Fibroblast of skin of scalp (primary cell): ENCODE data around the gene MDM1. TPM values are rescaled to one million over a fixed set of nuclear protein-coding genes. Genes with fewer than 3 reads are reported as not detected.
A peak's percentile ranks its signal among the peaks of the same experiment; 100 is the strongest.

Source experiments
- DNase-seq: peaks from one replicate; pipeline ENCODE4 v3.0.0-alpha.2; 2013
- polyA plus RNA-seq, 2 experiments: library from polyadenylated mRNA; unstranded; fragments of 120-200 nt; gene quantifications; one replicate each; pipeline ENCODE4 v1.2.1, GENCODE V29; 2013; ENCODE audit not compliant: insufficient read length in 2 of 2

Gene MDM1, protein sequence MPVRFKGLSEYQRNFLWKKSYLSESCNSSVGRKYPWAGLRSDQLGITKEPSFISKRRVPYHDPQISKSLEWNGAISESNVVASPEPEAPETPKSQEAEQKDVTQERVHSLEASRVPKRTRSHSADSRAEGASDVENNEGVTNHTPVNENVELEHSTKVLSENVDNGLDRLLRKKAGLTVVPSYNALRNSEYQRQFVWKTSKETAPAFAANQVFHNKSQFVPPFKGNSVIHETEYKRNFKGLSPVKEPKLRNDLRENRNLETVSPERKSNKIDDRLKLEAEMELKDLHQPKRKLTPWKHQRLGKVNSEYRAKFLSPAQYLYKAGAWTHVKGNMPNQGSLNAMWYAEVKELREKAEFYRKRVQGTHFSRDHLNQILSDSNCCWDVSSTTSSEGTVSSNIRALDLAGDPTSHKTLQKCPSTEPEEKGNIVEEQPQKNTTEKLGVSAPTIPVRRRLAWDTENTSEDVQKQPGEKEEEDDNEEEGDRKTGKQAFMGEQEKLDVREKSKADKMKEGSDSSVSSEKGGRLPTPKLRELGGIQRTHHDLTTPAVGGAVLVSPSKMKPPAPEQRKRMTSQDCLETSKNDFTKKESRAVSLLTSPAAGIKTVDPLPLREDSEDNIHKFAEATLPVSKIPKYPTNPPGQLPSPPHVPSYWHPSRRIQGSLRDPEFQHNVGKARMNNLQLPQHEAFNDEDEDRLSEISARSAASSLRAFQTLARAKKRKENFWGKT
- polyA plus RNA-seq (2013, experiment 1 of 2; ENCODE audit: insufficient read length) = 12.3 TPM
- polyA plus RNA-seq (2013, experiment 2 of 2; ENCODE audit: insufficient read length) = 14.9 TPM

DNA sequence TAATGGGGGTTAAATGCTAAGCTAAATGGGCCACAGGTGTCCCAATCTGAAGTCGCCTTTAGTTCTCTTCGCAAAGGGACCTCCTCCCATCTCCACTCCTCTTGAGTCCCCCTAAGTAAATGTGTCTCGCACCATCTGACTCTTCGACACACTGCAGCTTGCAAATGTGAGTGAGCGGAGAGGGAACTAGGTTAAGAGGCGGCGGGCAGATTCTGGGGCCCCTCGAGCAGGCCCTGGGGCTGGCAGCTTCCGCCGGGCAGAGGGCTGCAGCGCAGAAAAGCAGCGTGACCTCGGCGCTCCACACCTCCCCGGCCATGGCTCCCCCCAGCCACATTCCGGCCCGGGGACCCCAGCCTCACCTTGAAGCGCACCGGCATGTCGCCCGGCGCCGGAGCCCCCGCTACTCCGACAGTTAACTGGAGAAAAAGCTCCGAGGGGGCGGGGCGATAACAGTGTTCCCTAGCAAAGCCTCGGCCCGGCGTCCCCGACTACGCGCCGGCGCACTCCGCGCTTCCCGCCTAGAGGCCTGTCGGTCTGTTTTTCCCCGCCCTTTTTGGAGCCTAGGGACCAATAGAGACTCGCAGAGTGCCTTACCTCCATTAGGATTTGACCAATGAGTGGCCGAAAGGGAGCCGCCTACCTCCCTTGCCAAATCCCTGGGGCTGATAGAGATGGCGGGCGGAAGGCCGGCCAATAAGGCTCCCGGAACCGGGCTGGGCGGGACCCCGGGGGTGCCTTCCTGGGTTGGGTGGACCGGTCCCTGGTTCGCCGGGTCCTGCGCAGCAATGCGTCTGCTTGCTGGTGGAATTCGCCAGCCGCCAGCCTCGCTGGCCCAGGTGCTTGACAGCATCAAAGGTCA lies at the start of gene MDM1:
MDM1 (minus strand) TSS at position 494 of the 859 bp plus-strand sequence; CDS start at position 377, 117 bp downstream.
- peak; percentile 99 for DNase-seq

DNA sequence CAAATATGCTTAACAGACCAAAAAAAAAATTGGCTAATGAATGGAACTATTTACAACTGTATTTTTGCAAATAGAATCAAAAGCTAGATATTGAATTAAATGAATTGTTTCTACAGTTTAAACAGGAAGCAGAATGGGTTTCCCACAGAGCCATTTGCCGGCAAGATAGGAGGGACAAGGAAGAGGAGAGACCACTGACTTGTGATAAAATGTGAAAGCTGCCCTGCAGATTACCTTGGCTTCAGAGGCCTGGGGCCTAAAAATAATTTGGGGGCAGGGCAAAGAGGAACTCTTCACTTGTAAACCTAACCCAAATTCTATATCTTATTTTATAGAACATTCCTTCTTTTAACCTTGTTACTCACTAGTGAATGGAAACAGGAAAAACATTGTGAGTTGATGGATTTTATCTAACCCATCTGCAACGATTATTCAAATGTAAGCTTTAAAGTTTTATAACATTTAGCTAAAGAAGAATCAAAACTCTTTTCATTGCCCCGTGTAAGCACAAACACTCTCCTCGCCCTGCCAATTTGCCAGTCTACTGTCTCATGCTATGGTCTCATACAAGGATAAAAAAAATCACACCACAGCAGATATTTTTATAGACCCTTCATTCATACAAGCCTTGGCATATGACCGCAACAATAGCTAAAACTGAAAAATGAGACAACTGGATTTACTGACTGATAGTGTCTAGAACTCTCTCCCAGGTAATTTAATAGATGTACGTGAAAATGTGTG lies 49.5 kb upstream of the MDM1 start:
- DNase-seq = no peak

DNA sequence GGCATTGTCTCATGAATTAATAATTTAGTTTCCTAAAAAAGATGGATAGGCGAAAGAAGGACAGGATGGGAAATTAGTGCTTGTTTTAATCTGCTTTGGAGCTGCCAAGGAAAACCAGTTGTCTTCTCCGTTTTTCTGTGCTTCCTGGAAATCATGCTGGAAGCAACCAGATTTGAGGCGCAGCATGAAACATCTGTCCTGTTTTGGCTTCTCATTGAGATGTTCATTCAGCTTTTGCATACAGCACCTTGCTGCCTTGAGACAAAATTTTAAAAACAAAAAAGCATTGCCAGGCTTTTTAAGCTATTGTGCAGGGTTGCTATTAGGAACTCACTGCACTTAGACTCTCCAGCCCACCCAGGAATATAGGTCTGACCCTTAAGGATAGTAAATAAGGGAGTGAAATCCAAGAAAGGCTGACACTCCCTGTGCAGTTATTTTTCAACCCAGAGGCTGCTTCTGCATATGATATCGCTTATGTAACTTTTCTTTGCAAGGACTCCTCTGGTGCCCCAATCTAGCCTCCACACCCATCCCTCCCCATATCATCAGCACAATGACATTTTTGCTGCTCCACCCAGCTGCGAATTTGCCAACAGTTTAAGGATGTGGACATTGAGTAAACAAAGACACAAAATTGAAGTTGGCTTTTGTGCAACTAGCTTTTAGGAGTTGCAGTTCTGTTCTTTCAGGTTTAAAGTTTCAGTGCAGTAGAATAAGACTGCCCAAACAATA lies 46.9 kb upstream of the MDM1 start:
- DNase-seq = no peak

DNA sequence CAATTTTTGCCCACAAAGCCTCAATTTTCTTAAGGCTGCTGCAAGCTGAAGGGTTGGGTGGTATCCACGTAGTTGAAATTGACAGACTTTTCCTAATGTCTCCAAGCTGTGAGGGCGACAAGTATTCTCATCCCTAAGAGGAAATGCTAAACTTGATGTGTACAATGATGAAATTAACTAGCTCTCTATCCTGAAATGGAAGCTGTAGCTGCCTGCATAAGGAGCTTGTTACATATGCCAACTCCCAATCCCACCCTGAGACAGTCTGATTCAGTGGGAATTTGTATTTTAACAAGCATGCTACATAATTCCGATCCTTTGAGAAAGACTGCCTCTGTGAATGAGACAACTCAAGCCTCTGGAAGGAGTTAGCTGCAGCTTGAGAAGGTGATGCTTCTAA lies 45.7 kb upstream of the MDM1 start:
- DNase-seq = no peak

DNA sequence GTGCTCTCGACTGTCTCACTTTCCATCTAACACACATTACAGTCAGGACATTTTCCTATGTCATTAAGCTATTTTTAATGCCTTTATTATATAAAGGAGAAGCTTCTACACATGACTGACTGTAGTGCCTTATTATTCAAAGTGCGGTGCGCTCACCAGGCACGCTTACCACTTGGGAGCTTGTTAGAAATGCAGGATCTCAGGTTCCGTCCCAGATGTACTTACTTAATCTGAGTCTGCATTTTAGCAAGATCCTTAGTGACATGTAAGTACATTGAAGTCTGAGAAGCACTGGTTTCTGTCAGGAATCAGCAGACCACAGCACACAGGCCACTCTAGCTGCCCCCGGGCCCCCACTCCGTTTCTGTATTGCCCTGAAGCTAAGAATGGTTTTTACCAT lies 44.7 kb upstream of the MDM1 start:
- DNase-seq = no peak

DNA sequence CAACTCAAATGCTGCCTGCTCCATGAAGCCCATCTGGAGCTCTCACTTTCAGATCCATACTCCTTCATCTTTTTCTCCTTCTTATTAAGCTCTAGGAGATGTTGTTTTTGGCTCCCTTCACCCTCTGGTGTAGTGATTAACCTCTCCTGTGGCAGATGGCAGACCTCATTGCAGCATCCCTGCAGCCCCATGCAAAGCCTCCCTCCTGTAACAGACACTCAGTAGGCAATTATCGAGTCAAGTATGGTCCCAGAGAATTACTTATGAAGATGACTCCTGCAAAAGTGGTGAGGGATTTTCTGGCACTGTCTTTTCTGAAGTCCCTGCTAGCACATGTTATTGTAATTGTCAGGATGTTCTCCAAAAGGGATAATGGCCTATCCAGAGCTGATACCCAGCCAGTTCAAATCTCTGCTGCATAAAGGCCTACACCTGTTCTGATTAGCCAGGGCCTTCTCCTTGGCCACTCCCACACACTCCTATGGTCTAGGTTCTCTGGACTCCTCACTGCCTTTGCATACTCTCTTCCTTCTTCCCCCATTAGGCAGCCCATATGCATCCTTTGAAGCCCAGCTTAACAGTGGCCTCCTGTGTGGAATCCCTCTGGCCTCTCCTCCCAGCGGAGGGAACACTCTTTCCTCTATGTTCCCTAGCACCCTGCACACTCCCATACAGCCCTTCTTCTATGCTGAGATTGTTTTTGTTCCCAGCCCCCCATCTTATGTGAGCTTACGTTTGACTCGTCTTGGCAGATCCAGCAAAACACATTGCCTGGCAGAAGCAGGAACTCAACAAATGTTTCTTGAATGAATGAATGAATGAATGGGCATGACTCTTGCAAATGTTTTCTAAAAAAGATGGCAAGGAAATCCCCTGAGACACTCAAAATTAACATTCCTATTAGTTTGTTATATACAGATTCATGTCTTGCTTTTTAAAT lies 43.9 kb upstream of the MDM1 start:
- peak; percentile 32 for DNase-seq

DNA sequence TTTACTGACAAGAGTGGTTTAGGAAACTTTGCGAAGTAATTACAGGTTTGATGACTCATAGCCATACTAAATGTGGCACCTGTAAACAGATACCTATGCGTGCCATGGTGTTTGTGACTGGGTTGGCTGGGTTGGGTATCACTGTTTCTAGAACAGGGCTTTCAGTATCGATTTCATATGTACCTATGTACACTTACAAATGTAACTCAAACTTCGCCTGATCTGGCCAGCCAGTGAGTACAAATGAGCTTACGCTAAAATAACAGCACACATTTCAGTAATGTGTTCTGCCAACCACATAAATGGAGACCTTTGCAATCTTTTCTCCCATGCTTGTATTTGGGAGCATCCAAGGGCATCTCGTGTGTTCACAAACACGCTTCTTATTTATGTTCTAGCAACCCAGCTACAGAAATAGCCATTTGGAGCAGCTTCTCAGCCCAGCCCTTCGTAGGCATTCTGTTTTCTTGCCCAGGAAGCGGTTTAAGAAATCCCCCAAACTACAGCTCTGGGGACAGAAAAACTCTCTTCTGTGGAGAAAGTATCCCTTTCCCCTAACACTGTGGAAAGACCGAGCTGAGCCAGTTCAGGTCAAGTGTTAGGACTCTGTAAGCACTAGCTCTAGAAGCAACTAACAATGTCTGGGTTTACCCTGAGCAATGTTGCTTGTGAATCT lies 42.3 kb upstream of the MDM1 start:
- no peak for DNase-seq

DNA sequence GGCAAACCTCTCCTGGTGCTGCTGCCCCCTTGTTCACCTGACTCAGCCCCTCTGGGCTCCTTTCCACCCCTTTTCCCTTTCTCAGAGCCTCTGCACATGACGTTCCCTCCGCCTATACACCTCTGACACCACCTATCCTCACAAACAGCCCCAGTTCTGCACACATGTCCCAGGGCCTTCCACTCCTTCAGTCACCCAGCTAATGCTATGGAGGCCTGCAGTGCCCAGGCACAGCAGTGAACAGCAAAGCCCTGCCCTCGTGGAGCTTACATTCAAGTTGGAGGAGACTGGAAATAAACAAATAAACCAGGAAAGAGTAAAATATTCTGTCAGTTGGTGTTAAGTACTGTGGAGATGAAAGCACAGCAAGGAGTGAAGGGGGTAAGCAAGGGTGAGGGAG lies 38.5 kb upstream of the MDM1 start:
- no peak for DNase-seq

DNA sequence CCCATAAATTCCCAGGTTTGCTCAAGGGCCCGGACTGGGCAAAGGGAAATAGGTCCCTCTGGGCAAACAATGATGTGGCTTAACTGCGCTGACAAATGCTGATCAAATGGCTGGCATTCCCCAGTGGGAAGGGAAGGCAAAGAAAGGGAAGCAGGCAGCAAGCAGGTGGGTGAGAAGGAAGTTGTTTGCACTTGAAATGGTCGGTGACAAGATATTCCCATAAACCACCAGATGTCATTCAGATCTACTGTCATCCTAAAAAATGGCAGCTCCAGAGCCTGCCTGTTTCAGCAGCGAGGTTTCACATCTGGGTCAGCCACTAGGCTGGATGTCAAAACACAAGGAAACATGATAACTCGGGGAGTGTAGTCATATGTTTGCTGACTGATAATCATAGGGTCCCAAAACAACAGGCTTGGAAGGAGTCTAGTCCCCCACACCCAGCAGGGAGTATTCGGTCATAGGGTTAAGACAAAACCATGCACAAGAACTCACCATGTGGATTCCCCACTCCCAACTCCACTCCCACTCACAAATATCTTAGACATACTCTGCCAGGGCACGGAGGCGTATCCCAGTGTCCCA lies 37.9 kb upstream of the MDM1 start:
- DNase-seq = no peak

DNA sequence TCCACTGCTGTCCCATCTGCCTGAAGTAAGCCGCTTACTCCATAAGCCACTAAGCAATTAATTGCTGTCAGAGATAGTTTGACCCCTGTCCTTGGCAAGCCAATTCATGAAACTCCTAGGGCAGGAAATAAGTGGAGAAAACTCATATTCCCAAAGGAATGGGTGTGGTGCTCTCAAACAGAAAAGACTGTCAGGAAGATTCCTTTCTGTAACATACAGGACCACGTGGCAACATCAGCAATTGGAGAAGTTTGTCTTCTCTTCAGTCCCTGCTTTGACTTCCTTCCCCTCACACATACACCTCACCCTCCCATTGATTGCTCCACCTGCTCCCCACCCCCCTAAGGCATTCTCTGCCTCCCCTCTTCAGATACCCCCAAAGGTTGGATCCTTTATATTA lies 36.2 kb upstream of the MDM1 start:
- DNase-seq = peak; percentile 67

DNA sequence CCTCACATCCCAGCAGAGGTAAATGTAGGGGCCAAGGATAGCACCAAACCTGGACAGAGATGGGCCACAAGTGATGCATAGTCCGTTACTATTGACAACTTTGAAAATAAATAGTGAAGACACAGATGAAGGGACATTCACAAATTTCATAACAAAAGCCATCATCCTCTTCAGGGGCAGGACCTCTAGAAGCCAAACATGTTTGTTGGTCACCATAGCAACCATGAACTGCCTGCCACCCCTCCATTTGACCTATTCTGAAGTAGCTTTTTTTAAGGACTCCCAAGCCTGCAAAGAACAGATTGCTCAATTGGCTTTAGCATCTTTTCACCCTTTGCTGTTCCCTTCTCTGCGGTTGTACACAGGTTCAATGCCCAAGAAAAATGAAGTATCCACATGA lies 35.7 kb upstream of the MDM1 start:
- no peak for DNase-seq

DNA sequence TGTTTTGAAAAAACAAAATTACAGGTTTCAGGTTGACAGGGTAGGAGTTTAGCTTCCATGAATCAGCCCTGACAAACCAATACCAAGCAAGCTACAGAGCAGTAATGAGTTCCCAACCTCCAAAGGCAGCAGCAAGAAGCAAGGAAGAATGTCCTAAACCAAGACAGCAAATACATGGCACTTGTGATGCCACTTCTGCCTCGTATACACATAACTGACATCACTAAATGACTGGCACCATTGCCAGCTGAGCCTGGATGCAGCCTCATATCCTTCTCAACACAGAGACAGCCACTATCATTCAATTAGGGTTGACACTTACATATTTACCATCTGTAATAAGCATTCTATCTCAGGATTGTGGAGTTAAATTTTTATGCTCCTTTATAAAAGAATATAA lies 35.0 kb upstream of the MDM1 start:
- DNase-seq = no peak

DNA sequence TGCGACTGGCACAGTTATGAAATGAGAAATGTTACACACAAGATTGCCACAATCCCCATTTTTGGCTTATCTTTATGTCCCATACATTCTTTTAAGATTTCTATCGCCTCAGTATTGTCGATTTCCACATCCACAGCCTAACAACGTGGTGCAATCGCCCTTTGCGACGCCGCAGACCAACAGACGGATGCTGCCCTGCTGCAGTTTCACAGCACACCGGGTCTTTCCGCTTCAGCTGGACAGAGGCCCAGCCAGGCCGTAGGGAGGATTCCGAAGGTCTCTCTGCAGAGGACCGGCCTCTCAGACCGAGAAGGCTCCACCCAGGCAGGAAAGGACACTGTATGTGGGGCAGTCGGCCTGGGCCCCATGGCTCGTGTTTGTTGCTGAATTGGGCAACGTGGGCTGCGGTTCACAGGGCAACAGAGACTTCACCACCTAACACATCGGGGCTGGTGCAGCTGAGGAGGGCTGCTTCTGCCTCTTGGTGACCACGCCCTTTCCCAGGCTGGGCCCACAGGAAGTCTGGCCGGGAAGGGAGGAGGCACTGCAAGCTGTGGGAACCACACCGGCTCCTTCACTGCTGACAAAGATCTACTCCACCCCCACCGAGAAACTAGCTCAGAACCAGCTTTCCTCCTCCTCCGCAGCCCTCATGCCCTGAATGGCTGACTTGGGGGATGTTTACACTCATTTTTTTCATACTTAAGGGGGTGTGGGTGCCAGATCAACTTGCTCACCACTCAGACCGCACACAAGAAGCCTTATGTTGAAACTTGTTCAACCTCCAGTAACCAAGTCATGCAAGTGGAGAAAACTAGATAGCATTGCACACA lies 32.9 kb upstream of the MDM1 start:
- DNase-seq = peak; percentile 98

DNA sequence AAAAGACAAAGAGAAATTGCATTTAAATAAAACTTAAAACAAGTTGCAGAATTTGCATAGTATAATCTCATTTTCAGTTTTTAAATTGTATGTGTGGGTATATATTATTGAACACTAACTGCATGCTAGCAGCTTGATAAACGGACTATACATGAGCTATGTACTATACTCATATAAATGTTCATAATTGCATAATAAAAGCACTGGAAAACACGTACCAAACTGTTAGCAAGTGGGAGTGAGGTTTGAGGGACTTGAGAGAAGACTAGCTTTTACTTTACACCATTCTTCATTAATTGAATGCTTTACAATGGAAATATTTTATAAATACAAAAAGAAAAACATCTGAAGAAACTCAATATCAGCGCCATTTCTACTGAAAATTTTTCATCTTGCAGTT lies 32.2 kb upstream of the MDM1 start:
- no peak for DNase-seq

DNA sequence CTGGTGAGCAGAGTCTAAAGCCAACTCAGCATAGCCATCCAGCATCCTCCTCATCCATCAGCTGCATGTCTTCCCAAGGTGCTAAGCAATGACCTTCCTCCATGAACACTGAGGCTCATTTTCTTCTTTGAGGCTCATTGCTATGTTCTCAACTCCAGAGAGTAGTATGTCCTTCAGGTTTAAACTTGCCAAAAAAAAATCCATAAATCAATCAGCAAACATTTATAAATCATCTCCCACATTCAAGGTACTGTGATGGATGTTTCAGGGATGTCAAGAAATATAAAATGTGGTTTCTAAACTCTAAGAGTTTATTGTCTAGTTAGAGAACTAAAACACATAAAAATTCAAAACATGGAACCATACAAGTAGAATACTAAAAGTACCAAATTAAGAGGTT lies 29.8 kb upstream of the MDM1 start:
- DNase-seq = no peak

DNA sequence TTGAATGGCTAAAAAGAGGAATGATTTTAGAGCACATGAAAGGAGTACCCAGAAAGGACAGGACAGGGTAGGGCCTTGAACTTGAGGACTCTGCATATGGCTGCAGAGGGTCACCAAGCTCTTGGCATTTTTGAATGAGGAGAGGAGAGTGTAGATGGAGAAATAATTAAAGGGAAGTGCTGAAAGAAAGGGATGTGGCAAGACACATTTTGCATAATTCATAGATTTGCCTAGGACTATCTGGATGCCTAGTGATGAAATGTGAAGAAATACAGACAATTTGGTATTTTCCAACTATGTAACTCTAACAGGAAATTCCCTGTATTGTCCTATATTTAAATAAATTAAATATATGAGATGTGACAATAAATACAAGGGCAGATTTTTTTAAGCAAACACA lies 27.5 kb upstream of the MDM1 start:
- peak; percentile 57 for DNase-seq

DNA sequence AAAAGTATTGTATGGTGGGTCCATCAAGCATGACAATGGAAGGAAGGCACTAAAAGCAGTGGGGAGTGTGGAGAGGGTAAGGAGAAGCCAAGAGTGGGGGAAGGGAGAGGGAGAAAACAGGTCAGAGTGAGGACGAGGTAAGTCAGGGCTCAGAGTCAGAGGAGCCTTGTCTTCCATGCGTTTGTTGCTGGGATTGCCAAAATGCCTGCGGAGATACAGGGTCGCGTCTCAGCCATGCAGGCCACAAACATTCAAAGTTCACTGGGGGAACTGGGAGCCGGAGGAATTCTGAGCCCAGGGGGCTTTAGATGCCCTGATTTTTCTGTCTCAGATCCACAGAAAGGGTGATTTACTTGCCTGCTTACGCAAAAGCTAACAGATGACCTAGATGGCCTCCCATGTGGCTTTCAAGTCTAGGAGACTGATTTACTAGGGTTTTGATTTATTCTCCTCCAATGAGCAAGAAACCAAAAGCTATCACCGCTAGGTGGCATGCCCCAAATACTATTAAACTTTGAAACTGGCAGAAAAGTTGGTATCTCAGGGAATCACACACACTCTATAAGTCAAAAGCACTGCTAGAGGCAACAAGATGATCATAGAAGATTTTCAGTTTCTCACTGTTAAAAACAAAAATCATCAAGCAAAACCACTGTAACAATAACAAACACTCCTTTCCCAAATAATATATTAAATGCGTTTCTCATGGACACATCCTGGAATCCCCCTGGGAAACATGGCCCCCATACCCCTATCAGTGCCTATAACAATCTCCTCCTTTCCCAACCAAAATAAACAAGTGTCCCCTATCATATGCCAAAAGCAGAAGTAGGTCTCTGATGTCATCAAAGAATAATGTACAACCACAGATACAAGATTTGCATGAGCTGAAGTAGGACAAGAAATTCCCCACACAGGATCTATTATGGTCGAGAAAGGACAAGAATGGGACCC lies 26.6 kb upstream of the MDM1 start:
- DNase-seq = peak; percentile 88
